COLO668 (cell line): Measurements from ENCODE around the gene GLT8D2.
"Not testable (repeated sequence)": the region's sequence is repeated elsewhere in the genome, so short reads cannot be mapped to it uniquely, and the experiment has no call there.

ENCODE experiments used
- DNase-seq: peaks from one replicate; lab custom pipeline; 2025; ENCODE audit not compliant: unreplicated experiment; lab: John Stamatoyannopoulos, UW

Gene GLT8D2

DNA sequence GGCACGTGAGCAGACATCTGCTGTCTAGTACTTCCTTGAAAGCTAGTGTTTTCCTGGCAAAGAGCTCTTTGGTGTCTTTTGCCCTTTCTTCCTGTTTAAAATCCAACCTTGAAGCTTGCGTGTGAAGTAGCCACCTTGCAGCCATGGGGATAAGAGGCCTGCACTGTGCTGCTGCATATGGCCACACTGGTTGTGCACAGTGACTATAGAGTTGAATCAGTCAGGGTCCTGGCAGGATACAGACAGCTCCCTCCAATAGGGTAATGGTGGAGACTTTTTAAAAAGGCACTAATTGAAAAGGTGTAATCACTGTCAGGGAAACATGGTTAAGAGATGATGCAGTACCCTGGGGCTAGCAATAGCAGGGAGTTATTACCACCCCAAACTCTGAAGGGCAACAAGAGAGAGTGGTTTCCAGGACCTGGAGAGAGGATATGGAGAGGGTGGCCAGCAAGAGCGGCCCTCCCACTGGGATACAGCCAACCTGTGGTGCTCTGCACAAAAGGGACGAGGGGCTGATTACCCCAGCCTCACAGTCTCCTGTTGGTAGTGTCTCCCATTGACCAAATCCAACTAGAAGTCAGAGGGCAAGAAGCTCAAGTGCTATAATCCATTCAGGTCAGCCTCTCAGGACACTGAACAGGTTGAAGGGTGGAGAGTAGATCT lies 4.8 kb upstream of the GLT8D2 start:
- DNase-seq, result no peak

DNA sequence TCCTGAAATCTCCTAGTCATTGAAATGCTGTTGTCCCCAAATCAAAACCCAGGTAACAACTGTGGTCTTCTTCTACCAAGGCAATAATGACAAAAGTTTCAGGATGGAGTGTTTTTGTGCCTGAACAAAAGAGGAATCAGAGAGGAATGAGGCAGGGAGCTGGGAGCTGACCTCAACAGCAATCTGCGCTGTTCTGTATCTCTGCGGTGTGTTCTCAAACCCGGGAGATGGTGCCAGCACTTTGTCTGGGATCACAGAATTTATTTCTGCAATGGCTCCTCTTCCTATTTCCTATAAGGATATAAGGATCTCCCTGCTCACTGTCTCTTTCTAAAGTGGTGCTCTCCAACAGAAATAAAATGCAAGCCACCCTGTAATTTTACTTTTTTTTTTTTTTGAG lies 449 bp upstream of the GLT8D2 start:
- no peak for DNase-seq

DNA sequence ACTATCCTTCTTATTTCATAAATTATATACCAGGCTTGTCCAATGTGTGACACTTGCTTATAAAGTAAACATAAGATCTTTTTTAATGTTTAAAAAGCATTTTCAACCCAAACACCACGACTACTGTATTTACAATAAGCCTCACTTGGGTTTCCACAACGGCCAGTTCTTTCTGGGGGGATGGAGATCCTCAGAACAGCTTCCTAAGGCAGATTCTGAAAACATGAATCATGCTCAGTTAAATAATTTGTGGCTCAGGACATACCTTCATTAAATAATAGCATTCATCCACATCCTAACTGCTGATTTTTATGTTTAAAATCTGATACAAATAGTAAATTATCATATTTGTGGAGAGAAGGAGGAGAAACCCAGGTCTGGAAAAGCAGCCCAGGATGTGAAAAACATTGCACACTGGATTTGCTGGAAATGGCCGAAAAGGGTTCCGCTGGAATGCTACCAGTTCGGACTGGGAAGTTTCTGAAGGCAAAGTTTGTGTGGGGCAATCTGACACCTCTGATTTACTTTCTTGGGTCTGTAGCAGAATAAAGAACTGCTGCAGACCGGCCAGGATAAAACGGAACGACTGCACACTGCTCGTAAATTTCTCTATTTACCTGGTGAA lies 597 bp downstream of the GLT8D2 start:
- no peak for DNase-seq

DNA sequence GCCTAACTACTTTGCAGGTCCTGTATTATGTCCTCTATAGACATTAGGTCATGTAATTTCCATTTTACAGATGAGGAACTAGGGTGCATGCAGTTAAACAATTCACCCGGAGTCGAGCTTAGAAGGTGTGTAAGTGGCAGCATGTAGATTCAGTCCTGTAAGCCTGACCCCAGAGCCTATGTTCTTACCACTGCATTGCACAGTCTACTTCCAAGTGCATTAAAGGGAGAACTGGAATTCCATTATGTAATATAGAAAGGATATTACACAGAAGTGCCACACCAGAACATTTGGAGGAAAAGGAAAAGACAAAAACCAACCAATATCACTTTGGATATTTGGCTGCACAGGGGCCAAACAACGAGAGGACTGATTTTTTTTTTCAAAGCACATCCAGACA lies 1.2 kb downstream of the GLT8D2 start:
- no peak for DNase-seq

DNA sequence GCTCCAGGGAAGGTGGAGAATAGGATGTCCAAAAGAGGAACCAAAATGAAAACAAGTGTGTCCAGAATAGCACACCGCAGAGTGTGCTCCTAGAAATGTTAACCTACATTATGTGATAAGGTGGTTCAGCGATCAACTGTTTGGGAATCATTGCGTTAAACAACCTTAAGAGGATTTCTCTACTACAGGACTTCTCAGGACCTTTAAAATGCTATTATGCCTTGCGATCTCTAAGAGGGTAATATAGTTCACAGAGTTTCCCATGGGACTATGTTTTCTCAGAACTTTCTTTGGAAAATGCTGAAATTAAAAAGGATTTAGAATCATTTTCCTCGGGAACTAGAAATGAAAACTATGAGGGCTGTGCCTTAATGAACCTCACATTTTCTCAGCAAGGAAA lies 1.8 kb downstream of the GLT8D2 start:
- DNase-seq, result no peak

DNA sequence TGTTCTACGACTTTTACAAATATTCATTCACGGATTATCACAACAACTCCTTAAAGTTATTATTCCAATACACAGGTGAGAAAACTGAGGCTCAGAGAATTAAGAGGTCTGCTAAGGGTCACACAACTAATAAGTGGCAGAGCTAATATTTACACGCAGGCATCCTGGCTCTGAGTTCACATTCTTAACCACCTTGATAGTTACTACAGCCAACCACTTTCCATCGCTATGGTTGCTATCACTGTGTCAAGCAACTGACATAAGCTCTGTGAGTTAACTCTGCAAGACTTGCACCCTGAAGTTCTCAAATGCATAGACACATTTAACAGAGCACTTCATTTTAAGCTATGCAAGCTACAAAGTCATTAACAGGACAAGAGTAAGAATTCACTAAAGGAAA lies 3.7 kb downstream of the GLT8D2 start:
- DNase-seq, result no peak

DNA sequence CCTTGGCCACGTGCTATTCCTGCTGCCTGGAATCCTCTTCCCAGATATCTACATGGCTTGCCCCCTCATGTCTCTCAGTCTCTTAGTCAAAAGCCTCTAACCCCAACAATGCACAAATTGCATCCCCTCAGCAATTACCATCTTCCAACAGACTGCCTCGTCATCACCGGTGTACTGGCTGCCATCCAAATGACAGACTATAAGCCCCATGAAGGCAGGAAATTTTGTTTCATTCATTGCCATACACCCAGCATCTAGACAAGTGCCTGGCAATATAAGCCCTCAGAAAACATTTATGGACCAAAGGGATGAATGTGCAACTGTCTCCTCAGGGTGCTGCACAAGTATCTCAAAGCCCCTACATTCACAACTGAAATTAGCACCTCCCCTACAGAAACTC lies 5.8 kb downstream of the GLT8D2 start:
- no peak for DNase-seq

DNA sequence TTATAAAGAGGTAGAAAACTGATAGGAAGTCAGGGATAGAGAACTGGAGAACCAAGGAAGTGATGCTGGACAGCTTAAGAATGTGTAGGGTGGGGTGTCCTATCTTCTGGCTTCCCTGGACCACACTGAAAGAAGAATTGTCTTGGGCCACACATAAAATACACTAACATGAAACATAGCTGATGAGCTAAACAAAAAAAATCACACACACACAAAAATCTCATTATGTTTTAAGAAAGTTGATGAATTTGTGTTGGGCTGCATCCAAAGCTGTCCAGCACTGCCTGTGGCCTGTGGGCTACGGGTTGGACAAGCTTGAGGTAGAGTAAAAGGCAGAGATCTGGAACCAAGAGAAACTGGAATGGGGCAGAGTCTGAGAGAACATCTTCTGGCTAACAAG lies 7.4 kb downstream of the GLT8D2 start:
- DNase-seq, result no peak

DNA sequence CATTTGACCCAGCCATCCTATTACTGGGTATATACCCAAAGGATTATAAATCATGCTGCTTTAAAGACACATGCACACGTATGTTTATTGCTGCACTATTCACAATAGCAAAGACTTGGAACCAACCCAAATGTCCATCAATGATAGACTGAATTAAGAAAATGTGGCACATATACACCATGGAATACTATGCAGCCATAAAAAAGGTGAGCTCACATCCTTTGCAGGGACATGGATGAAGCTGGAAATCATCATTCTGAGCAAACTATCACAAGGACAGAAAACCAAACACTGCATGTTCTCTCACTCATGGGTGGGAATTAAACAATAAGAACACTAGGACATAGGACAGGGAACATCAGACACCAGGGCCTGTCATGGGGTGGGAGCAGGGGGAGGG lies 10.2 kb downstream of the GLT8D2 start:
- DNase-seq, result not testable (repeated sequence)

DNA sequence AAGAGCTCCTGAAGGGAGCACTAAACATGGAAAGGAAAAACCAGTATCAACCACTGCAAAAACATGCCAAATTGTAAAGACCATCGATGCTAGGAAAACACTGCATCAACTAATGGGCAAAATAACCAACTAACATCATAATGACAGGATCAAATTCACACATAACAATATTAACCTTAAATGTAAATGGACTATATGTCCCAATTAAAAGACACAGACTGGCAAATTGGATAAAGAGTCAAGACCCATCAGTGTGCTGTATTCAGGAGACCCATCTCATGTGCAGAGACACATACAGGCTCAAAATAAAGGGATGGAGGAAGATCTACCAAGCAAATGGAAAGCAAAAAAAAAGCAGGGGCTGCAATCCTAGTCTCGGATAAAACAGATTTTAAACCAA lies 13.8 kb downstream of the GLT8D2 start:
- not testable (repeated sequence) for DNase-seq

DNA sequence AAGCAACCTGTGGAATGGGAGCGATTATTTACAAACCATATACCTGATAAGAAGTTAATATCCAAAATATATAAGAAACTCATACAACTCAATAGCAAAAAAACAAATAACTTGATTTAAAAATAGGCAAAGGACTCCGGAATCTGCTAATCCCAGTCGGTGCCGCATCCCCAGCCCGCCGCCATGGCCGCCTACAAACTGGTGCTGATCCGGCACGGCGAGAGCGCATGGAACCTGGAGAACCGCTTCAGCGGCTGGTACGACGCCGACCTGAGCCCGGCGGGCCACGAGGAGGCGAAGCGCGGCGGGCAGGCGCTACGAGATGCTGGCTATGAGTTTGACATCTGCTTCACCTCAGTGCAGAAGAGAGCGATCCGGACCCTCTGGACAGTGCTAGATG lies 19.4 kb downstream of the GLT8D2 start:
- not testable (repeated sequence) for DNase-seq

DNA sequence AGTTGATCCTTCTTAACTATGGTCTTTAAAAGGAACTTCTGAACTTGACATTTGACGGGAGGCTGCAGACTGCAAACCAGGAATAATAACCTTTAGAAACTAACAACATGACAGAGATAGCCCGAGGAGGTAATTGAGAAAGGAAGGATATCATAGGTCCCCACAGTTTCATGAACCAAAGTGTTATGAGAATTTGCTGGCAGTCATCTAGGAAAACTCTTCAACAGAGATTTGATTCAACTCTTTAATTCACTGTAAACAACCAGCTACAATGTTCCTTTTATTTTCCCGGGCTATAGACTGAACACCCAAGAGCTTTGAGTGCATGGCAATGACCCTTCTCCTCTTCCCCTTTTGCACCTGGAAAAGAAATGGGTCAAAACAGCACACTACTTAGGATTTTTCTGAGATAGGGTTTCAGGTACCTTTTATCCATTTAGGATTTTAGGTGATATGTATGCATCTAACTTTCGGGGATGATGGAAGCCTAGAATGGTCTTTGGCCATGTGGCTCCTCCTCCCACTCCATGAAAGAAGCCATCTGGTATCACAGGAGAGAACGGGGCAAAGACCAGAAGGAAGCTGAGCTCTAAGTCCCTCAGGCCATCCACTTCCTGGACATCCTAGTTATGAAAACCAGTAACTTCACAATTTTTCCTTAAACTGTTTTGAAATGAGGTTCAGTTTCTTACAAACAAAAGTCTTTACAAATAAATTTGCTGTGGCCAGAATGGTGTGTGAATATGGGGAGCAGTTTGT lies 23.0 kb downstream of the GLT8D2 start:
- DNase-seq, result no peak

DNA sequence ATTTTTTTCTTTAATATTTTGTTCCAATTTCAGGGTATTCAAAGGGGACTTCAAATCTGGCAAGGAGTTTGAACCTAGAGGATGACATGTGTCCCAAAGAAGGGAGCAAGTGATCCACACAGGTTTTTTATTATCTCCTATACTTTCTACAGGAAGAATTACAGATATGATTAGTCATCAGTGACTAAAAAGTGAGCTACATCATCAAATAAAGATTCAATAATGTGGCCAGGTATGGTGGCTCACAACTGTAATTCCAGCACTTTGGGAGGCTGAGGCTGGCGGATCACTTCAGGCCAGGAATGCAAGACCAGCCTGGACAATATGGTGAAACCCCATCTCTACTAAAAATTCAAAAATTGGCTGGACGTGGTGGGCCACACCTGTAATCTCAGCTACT lies 24.2 kb downstream of the GLT8D2 start:
- no peak for DNase-seq

DNA sequence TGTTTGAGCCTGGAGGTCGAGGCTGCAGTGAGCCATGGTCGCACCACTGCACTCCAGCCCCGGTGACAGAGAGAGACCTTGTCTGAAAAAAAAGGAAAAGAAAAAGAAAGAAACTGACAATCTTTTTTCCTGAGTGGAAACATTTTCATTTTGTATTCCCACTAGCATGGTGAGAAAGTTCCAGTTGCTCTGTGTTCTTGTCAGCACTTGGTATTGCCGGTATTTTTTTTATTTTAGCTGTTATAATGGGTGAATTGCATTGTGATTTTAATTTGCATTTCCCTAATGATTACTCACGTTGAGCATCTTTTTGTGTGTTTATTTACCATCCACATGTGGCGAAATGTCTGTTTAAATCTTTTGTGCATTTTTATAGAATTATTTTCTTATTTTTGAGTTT lies 25.6 kb downstream of the GLT8D2 start:
- DNase-seq, result no peak

DNA sequence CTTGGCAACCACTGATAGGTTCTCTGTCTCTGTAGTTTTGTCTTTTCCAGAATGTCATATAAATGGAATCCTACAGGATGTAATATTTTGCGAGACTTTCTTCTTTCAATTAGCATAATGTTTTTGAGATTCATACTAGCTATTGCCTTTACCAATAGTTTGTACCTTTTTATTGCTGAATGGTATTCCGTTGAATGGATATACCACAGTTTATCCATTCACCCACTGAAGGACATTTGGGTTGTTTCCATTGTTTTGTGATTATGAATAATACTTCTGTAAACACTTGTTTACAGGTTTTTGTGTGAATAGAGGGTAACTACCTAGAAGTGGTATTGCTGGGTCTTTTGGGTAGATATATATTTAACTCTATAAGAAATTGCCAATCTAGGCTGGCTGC lies 26.3 kb downstream of the GLT8D2 start:
- no peak for DNase-seq

DNA sequence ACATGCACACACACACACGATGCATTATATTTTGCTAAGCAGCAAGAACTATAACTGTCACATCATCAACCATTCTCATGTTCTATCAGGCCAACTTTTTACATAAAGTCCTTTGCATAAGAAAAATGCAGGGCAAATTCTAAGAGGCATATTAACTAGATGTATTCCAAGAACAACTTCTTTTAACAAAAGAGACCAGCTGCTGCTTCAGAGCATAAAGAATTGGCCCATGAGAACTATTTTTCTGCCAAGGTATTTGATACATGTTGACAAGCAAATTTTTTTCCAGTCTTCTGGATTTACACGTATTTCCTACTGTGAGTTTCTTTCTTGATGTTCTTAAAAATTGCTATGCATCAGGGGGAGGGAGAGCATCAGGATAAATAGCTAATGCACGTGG lies 27.2 kb downstream of the GLT8D2 start:
- no peak for DNase-seq

DNA sequence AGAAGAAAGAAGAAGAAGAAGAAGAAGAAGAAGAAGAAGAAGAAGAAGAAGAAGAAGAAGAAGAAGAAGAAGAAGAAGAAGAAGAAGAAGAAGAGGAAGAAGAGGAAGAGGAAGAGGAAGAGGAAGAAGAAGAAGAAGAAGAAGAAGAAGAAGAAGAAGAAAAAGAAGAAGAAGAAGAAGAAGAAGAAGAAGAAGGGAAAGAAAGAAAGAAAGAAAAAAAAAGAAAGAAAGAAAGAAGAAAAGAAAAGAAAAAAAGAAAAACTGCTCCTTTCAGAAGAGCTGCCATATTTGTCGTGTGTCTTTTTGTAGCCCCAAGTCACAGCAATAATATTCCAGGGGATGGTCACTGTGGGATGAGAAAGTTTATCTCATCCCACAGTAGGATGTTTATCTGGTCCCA lies 28.1 kb downstream of the GLT8D2 start:
- not testable (repeated sequence) for DNase-seq

DNA sequence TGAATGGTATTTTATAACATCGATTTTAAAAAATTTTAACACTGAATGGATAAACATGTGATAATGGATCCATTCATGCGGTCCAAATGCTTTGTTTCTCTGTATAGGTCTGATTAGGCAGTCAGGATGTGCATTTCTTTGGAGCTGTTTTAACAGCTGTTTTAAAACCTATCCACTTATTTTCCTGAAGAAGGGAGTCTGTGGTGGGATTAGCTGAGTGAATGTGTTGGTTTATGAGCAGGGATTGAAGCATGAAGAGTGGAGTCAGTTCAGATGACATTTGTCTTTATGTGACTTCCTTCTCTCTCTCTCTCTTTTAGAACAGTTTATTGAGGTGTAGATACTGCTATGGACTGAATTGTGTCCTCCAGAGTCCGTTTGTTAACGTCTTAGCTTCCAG lies 37.7 kb downstream of the GLT8D2 start:
- no peak for DNase-seq

DNA sequence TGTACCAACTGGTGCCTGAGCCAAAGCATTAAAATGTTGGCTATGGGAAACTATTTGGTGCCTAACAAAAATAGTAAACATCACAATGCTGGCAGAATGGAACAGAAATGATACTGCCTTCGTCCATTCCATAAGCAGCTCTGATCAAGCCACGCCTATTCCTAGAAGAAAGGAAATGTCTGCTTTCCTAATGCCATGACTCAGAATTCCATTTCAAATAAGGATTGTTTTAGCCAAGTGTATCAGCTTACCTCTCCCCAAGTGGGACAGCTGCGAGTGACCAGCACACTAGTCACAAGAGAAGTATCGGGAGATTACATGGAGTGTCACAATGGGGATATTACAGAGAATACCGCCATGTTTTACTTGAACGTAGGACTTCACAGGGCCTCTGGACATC lies 38.7 kb downstream of the GLT8D2 start:
- DNase-seq, result no peak

DNA sequence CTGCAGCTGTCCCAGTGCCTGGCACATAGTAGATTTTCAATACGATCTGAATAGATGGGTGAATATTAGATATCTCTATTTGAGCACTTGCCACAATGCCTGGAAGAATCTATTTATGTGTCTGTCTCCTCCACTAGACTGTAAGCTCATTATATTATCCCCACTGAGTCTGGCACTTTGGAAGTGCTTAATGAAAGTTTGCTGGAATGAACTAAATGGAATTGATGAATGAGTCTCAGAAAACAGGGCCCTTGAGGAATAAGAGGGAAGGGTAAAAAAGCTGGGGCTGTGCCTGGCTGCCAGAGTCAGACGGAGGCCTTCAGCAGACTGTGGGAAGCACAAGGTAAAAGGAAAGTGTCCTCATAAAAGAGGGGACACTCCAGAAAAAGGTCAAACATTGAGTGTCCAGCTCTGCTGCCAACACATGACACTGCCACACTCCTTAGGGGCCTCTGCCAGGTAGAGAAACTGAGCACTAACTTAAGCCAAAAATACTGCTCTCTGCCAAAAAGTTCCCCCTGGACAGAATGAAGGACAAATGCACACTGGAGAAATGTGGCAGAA lies 39.3 kb downstream of the GLT8D2 start:
- DNase-seq, result no peak

DNA sequence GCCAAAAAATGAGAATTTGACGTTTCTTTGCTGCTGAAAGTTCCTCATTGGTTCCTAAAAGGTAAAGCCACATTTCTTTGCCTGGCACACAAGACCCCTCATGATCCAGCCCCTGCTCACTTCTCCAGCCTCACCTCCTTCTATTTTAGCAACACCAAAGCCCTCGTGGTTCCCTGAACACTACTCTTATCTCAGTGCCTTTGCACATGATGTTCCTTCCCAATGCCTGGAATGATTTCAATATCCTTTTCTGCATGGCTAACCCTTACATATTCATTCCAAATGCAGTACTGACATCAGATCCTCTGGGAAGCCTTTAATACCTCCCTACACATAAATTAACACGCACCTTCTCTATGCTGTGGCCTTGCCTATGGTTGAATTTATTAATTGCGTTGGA lies 39.9 kb downstream of the GLT8D2 start:
- no peak for DNase-seq

DNA sequence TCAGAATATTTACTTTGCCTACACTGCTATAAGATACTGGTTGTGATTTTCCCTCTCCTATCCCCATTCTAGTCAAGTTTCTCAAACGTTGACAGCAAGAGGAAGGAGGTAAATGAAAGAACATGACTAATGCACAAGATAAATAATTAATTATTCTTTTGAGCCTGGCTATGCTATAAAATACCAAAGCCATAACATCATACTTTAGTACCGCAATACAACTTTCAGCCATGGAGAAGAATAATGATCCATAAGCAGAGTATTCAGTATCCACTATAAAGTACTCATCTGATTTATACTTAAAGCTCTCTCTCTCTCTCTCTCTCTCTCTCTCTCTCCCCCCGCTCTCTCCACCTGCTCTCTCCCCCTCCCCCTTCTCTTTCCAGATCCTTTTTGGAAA lies 43.1 kb downstream of the GLT8D2 start:
- DNase-seq, result no peak
